Parathyroid adenoma (tissue), 2 donors: ENCODE data around the gene ENOX1.

ENCODE experiments used
- H2AFZ ChIP-seq: fragments of 300-600 bp; sonication (generic); one replicate; pipeline ENCODE4 v1.7.0; 2017; ENCODE audit warnings: antibody characterized with exemption, mild to moderate bottlenecking
- H3K27ac ChIP-seq: fragments of 300-600 bp; sonication (generic); one replicate; pipeline ENCODE4 v1.7.0; 2017
- H3K27me3 ChIP-seq: fragments of 300-600 bp; sonication (generic); one replicate; pipeline ENCODE4 v1.7.0; 2017; ENCODE audit warnings: low read length; ENCODE audit not compliant: control insufficient read depth, insufficient read depth
- H3K36me3 ChIP-seq: fragments of 300-600 bp; sonication (generic); one replicate; pipeline ENCODE4 v1.7.0; 2017; ENCODE audit warnings: low read length; ENCODE audit not compliant: control insufficient read depth, insufficient read depth
- H3K4me1 ChIP-seq: fragments of 300-600 bp; sonication (generic); one replicate; pipeline ENCODE4 v1.7.0; 2017; ENCODE audit warnings: control low read depth
- H3K4me2 ChIP-seq: fragments of 300-600 bp; sonication (generic); one replicate; pipeline ENCODE4 v1.7.0; 2017; ENCODE audit warnings: low read length
- H3K4me3 ChIP-seq: fragments of 300-600 bp; sonication (generic); one replicate; pipeline ENCODE4 v1.7.0; 2017; ENCODE audit warnings: low read depth, low read length
- H3K79me2 ChIP-seq: fragments of 300-600 bp; sonication (generic); one replicate; pipeline ENCODE4 v1.7.0; 2017; ENCODE audit warnings: control low read depth
- H3K9ac ChIP-seq: fragments of 300-600 bp; sonication (generic); one replicate; pipeline ENCODE4 v1.7.0; 2017; ENCODE audit warnings: mild to moderate bottlenecking
- H3K9me3 ChIP-seq: fragments of 300-600 bp; sonication (generic); one replicate; pipeline ENCODE4 v1.7.0; 2017; ENCODE audit warnings: low read length; ENCODE audit not compliant: control insufficient read depth
- CTCF ChIP-seq: fragments of 300-600 bp; sonication (generic); IDR thresholded peaks from one replicate; pipeline ENCODE4 v1.7.0; 2017; ENCODE audit warnings: antibody characterized with exemption, mild to moderate bottlenecking
- donor health status: primary hyperparathyroidism.

ENOX1 gene

GRCh38 chr13:43787518-43787891 is 733 bp upstream of the ENOX1 start:
- Histone ChIP-seq H3K27ac (no peak overlapping the region), H3K79me2 (no peaks in the 10 kb centered on the region), H3K4me3 (peak overlapping the region; percentile 52), H3K36me3 (no peaks in the 10 kb centered on the region), H3K4me1 (no peaks in the 10 kb centered on the region), H3K9me3 (no peaks in the 10 kb centered on the region), H3K27me3 (no peaks in the 10 kb centered on the region), H3K9ac (no peak overlapping the region), H2AFZ (no peak overlapping the region), H3K4me2 (peak overlapping the region; percentile 88)
- TF ChIP-seq CTCF: no peak

GRCh38 chr13:43786472-43786765 is 353 bp downstream of the ENOX1 start:
- no peaks in the 10 kb centered on the region for H3K36me3 ChIP-seq
- TF ChIP-seq CTCF: no peak
- no peaks in the 10 kb centered on the region for H3K4me1 ChIP-seq
- peak overlapping the region; percentile 75 for H2AFZ ChIP-seq
- H3K4me2 ChIP-seq: peak overlapping the region; percentile 88
- H3K27ac ChIP-seq: no peak overlapping the region
- no peaks in the 10 kb centered on the region for H3K9me3 ChIP-seq
- no peaks in the 10 kb centered on the region for H3K27me3 ChIP-seq
- H3K9ac ChIP-seq: no peak overlapping the region
- no peaks in the 10 kb centered on the region for H3K79me2 ChIP-seq
- peak overlapping the region; percentile 52 for H3K4me3 ChIP-seq

DNA sequence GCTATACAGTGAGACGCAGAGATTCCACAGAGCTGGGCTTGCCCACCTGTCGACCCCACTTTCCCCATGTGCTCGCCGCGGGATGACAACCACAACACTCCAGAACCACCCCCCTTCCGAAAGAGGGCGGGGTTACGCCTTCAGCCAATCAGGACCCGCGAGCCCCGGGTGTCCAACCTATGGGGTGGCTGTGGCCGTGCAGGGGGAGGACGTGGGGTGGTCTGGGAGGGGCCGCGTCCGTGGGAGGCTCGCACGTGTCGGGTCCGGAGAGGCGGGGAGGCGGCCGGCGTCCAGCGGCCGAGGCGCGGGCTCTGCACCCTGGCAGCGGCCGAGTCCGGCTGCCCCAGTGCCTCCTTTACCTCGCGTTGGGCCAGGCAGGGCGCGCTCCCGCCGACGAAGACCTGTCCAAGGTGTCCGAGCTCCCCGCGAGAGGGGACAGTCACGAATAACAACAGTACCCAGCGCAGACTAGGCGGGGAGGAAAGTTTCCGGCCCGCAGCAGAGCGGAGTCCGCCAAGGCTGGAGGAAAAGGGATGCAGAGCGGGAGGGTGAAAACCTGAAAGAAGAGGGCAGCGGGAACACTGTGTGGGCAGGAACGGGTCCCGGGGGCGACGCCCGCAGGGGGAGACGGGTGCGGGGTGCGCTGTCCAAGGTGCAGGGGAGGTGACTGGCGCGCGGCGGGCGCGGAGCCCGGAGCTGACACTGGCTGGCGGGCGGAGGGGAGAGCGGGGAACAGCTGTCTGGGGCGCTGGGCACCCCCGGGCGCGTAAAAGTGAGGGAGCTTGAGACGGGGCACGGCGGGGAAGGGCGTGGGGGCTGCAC is 911 bp downstream of the ENOX1 start:
- no peaks in the 10 kb centered on the region for H3K27me3 ChIP-seq
- peak overlapping the region; percentile 88 for H3K4me2 ChIP-seq
- H3K4me1 ChIP-seq: no peaks in the 10 kb centered on the region
- H3K79me2 ChIP-seq: no peaks in the 10 kb centered on the region
- H2AFZ ChIP-seq: peak overlapping the region; percentile 75
- H3K27ac ChIP-seq: no peak overlapping the region
- no peaks in the 10 kb centered on the region for H3K36me3 ChIP-seq
- no peak for TF ChIP-seq CTCF
- H3K9me3 ChIP-seq: no peaks in the 10 kb centered on the region
- H3K4me3 ChIP-seq: peak overlapping the region; percentile 52
- H3K9ac ChIP-seq: no peak overlapping the region

GRCh38 chr13:43785261-43785649 is 1.5 kb downstream of the ENOX1 start:
- no peaks in the 10 kb centered on the region for H3K9me3 ChIP-seq
- H3K4me3 ChIP-seq: peak overlapping the region; percentile 52

More at GRCh38 chr13:43785261-43785649, 1.5 kb downstream of the ENOX1 start:
- Histone ChIP-seq H3K4me1 (no peaks in the 10 kb centered on the region), H3K36me3 (no peaks in the 10 kb centered on the region), H3K27me3 (no peaks in the 10 kb centered on the region), H3K9ac (no peak overlapping the region), H3K79me2 (no peaks in the 10 kb centered on the region), H3K27ac (no peak overlapping the region), H2AFZ (no peak overlapping the region), H3K4me2 (peak overlapping the region; percentile 88)
- TF ChIP-seq CTCF: no peak
